Brain microvascular endothelial cell (primary cell): Measurements from ENCODE around the gene LIPG.
"Not testable (repeated sequence)": the region's sequence is repeated elsewhere in the genome, so short reads cannot be mapped to it uniquely, and the experiment has no call there.

Source experiments
- DNase-seq: peaks from one replicate; pipeline ENCODE4 v3.0.0-alpha.2; 2020
- H3K27ac ChIP-seq: fragments of 250-450 bp; sonication (Bioruptor Pico); 2 replicates; pipeline ENCODE4 v1.5.1; 2020; ENCODE audit warnings: mild to moderate bottlenecking, moderate library complexity
- H3K27me3 ChIP-seq: fragments of 250-450 bp; sonication (Bioruptor Pico); replicated peaks from 2 replicates; pipeline ENCODE4 v1.5.1; 2020; ENCODE audit warnings: mild to moderate bottlenecking
- H3K36me3 ChIP-seq: fragments of 250-450 bp; sonication (Bioruptor Pico); replicated peaks from 2 replicates; pipeline ENCODE4 v1.5.1; 2020; ENCODE audit warnings: mild to moderate bottlenecking
- H3K4me3 ChIP-seq: 2 replicates; pipeline ENCODE4 v1.5.1; 2011; ENCODE audit warnings: low read depth, mild to moderate bottlenecking, control low read depth, low read length, moderate library complexity
- CTCF ChIP-seq: IDR thresholded peaks from 2 replicates; pipeline ENCODE4 v1.5.1; 2011; ENCODE audit warnings: low read depth, mild to moderate bottlenecking, moderate library complexity, low read length, control low read depth, inconsistent platforms; ENCODE audit errors: missing control alignments
- in situ Hi-C: cut with HindIII; loops from 2 replicates; pipeline ENCODE4 v1.10.0; 2017; ENCODE audit warnings: low sequenced_read_pairs, low pct_ligation_motif_present

Gene LIPG

GRCh38 chr18:49519101-49519971, 42.5 kb upstream of the LIPG start:
- no peak for DNase-seq
- in situ Hi-C loops, result no loop called here
- TF ChIP-seq CTCF, result no peak
- Histone ChIP-seq H3K27me3 (no peaks in the 10 kb centered on the region), H3K27ac (no peak overlapping the region), H3K36me3 (no peaks in the 10 kb centered on the region), H3K4me3 (no peak overlapping the region)

- H3K4me3 ChIP-seq, result no peak overlapping the region
- DNase-seq, result no peak
- no peaks in the 10 kb centered on the region for H3K36me3 ChIP-seq
- H3K27ac ChIP-seq, result no peak overlapping the region
- no peaks in the 10 kb centered on the region for H3K27me3 ChIP-seq
- TF ChIP-seq CTCF, result no peak
- in situ Hi-C loops, result no loop called here
Measured at GRCh38 chr18:49520661-49521145, 41.2 kb upstream of the LIPG start.

- TF ChIP-seq CTCF, result no peak
- no peak overlapping the region for H3K4me3 ChIP-seq
- H3K27me3 ChIP-seq, result no peaks in the 10 kb centered on the region
- H3K36me3 ChIP-seq, result no peaks in the 10 kb centered on the region
- H3K27ac ChIP-seq, result no peak overlapping the region
- in situ Hi-C loops, result no loop called here
- no peak for DNase-seq
Measured at GRCh38 chr18:49521216-49521835, 40.5 kb upstream of the LIPG start.

GRCh38 chr18:49523580-49524093, 38.2 kb upstream of the LIPG start:
- H3K27me3 ChIP-seq, DNase-seq, H3K4me3 ChIP-seq, in situ Hi-C loops, H3K27ac ChIP-seq, H3K36me3 ChIP-seq: not testable (repeated sequence)

- Histone ChIP-seq H3K27me3 (no peaks in the 10 kb centered on the region), H3K27ac (no peak overlapping the region), H3K36me3 (no peaks in the 10 kb centered on the region), H3K4me3 (no peak overlapping the region)
- in situ Hi-C loops, result no loop called here
- no peak for TF ChIP-seq CTCF
- DNase-seq, result no peak
Measured at GRCh38 chr18:49524349-49524748, 37.5 kb upstream of the LIPG start.

- Histone ChIP-seq H3K27ac (no peak overlapping the region), H3K27me3 (no peaks in the 10 kb centered on the region), H3K4me3 (no peak overlapping the region), H3K36me3 (no peaks in the 10 kb centered on the region)
- DNase-seq, result no peak
- TF ChIP-seq CTCF, result no peak
- in situ Hi-C loops, result no loop called here
Measured at GRCh38 chr18:49524951-49525350, 36.9 kb upstream of the LIPG start.
